ENCODE measurements around the gene SARS1.

The SARS1 gene

GRCh38 chr1:109246141-109246551 is 32.4 kb downstream of the SARS1 start:
- no peaks in the 10 kb centered on the region for H3K79me2 ChIP-seq (ENCODE audit: insufficient read depth, low read length)
- H3K36me3 ChIP-seq (ENCODE audit: low read length) = no peaks in the 10 kb centered on the region
- TF ChIP-seq CTCF (IDR thresholded peaks at IDR 0.05; ENCODE audit: insufficient read depth, low read length, poor library complexity, severe bottlenecking) = no peak
- H3F3A ChIP-seq (ENCODE audit: insufficient read depth) = no peaks in the 10 kb centered on the region
- H3K9ac ChIP-seq (ENCODE audit: low read length) = no peak overlapping the region
- no peaks in the 10 kb centered on the region for H3K9me2 ChIP-seq (replicated peaks; ENCODE audit: insufficient read depth, low read length)
- H3K4me3 ChIP-seq (ENCODE audit: insufficient read depth, low read length, poor library complexity, severe bottlenecking) = no peak overlapping the region
- no peaks in the 10 kb centered on the region for H3K9me3 ChIP-seq (ENCODE audit: insufficient read depth, low read length)
- no peaks in the 10 kb centered on the region for H3K27me3 ChIP-seq (ENCODE audit: low read length)
- H3K4me2 ChIP-seq (ENCODE audit: low read depth, low read length, poor library complexity, severe bottlenecking) = no peak overlapping the region
- H4K20me1 ChIP-seq (ENCODE audit: low read depth, low read length) = no peaks in the 10 kb centered on the region
- no peak overlapping the region for H3K27ac ChIP-seq (ENCODE audit: low read depth, low read length)
- no peak overlapping the region for H2AFZ ChIP-seq (ENCODE audit: low read depth, low read length, severe bottlenecking)

GRCh38 chr1:109247401-109248365 is 34.0 kb downstream of the SARS1 start:
- no peaks in the 10 kb centered on the region for H3K27me3 ChIP-seq (ENCODE audit: low read length)

GRCh38 chr1:109248444-109248796 is 34.7 kb downstream of the SARS1 start:
- Histone ChIP-seq H3K9me3 (ENCODE audit: insufficient read depth, low read length) (no peaks in the 10 kb centered on the region), H3K4me3 (ENCODE audit: insufficient read depth, low read length, poor library complexity, severe bottlenecking) (no peak overlapping the region), H3F3A (ENCODE audit: insufficient read depth) (no peaks in the 10 kb centered on the region), H3K9me2 (replicated peaks; ENCODE audit: insufficient read depth, low read length) (no peaks in the 10 kb centered on the region), H2AFZ (ENCODE audit: low read depth, low read length, severe bottlenecking) (no peak overlapping the region), H3K27ac (ENCODE audit: low read depth, low read length) (no peak overlapping the region), H3K9ac (ENCODE audit: low read length) (no peak overlapping the region), H3K79me2 (ENCODE audit: insufficient read depth, low read length) (no peaks in the 10 kb centered on the region), H3K4me2 (ENCODE audit: low read depth, low read length, poor library complexity, severe bottlenecking) (no peak overlapping the region), H3K36me3 (ENCODE audit: low read length) (no peaks in the 10 kb centered on the region), H4K20me1 (ENCODE audit: low read depth, low read length) (no peaks in the 10 kb centered on the region), H3K27me3 (ENCODE audit: low read length) (no peaks in the 10 kb centered on the region)
- TF ChIP-seq CTCF (IDR thresholded peaks at IDR 0.05; ENCODE audit: insufficient read depth, low read length, poor library complexity, severe bottlenecking) (no peak), EZH2phosphoT487 (conservative IDR thresholded peaks at IDR 0.05; ENCODE audit: low read length) (no peak)

More at GRCh38 chr1:109247401-109248365, 34.0 kb downstream of the SARS1 start:
- Histone ChIP-seq H3K27ac (ENCODE audit: low read depth, low read length) (no peak overlapping the region), H4K20me1 (ENCODE audit: low read depth, low read length) (no peaks in the 10 kb centered on the region), H3K4me3 (ENCODE audit: insufficient read depth, low read length, poor library complexity, severe bottlenecking) (no peak overlapping the region), H2AFZ (ENCODE audit: low read depth, low read length, severe bottlenecking) (no peak overlapping the region), H3K9ac (ENCODE audit: low read length) (no peak overlapping the region), H3K4me2 (ENCODE audit: low read depth, low read length, poor library complexity, severe bottlenecking) (no peak overlapping the region), H3K79me2 (ENCODE audit: insufficient read depth, low read length) (no peaks in the 10 kb centered on the region), H3K36me3 (ENCODE audit: low read length) (no peaks in the 10 kb centered on the region), H3F3A (ENCODE audit: insufficient read depth) (no peaks in the 10 kb centered on the region), H3K9me3 (ENCODE audit: insufficient read depth, low read length) (no peaks in the 10 kb centered on the region), H3K9me2 (replicated peaks; ENCODE audit: insufficient read depth, low read length) (no peaks in the 10 kb centered on the region)
- TF ChIP-seq CTCF (IDR thresholded peaks at IDR 0.05; ENCODE audit: insufficient read depth, low read length, poor library complexity, severe bottlenecking) = no peak

All from SU-DHL-6 (cell line).